Epithelial cell of proximal tubule (primary cell): Measurements from ENCODE around the gene CDC25B. TPM values are rescaled to one million over a fixed set of nuclear protein-coding genes. Genes with fewer than 3 reads are reported as not detected.
A peak's percentile ranks its signal among the peaks of the same experiment; 100 is the strongest.

ENCODE experiments used
- DNase-seq: peaks from one replicate; pipeline ENCODE4 v3.0.0-alpha.2; 2011; ENCODE audit warnings: low read depth
- H3K4me3 ChIP-seq: 2 replicates; pipeline ENCODE4 v1.5.1; 2011; ENCODE audit warnings: low read depth, mild to moderate bottlenecking, low read length
- CTCF ChIP-seq: conservative IDR thresholded peaks from 2 replicates; pipeline ENCODE4 v1.5.1; 2012; ENCODE audit warnings: low read depth, mild to moderate bottlenecking, low read length
- total RNA-seq: library from RNA; depleted of rRNA; stranded (reverse); fragments of >200 nt; gene quantifications from 2 replicates; pipeline ENCODE4 v1.2.3, GENCODE V29; 2015

CDC25B gene
- total RNA-seq, 1 donor from 2014 or later, result 46.6 TPM

- TF ChIP-seq CTCF, result no peak
- no peak overlapping the region for H3K4me3 ChIP-seq
- no peak for DNase-seq
Observed at GRCh38 chr20:3794701-3795420, 1.2 kb upstream of the CDC25B start.

GRCh38 chr20:3796477-3797225 is 541 bp downstream of the CDC25B start:
- TF ChIP-seq CTCF, result no peak
- peak overlapping the region; percentile 82 for H3K4me3 ChIP-seq
- DNase-seq, result no peak

- peak overlapping the region; percentile 82 for H3K4me3 ChIP-seq
- DNase-seq, result no peak
- TF ChIP-seq CTCF, result no peak
Observed at GRCh38 chr20:3797226-3797545, 1.1 kb downstream of the CDC25B start.

- TF ChIP-seq CTCF, result no peak
Observed at GRCh38 chr20:3797592-3798372, 1.7 kb downstream of the CDC25B start.

GRCh38 chr20:3798373-3798768 is 2.3 kb downstream of the CDC25B start:
- peak overlapping the region; percentile 2 for H3K4me3 ChIP-seq
- DNase-seq, result no peak
- no peak for TF ChIP-seq CTCF

More at GRCh38 chr20:3797592-3798372, 1.7 kb downstream of the CDC25B start:
- DNase-seq, result no peak
- peak overlapping the region; percentile 82 for H3K4me3 ChIP-seq

- DNase-seq, result no peak
- H3K4me3 ChIP-seq, result no peak overlapping the region
- TF ChIP-seq CTCF, result no peak
Observed at GRCh38 chr20:3798908-3799248, 2.8 kb downstream of the CDC25B start.
